ENCODE results near the gene MRRF. TPM values are rescaled to one million over a fixed set of nuclear protein-coding genes. Genes with fewer than 3 reads are reported as not detected.

MRRF gene
- total RNA-seq, 2 donors from 2014 or later, result 21.1 to 35.4 TPM

- no peaks in the 10 kb centered on the region for H3K4me1 ChIP-seq (replicated peaks)
- peaks cover 24% of the 10 kb centered on the region for H3K27me3 ChIP-seq (replicated peaks; ENCODE audit: insufficient read depth)
- no peaks in the 10 kb centered on the region for H3K9me3 ChIP-seq
- H3K27ac ChIP-seq, result no peak overlapping the region
- WGBS, result 18% methylated on average over 27 of the region's 27 CpGs
- TF ChIP-seq POLR2AphosphoS5 (IDR thresholded peaks at IDR 0.05), result no peak
- no peak for TF ChIP-seq CTCF (IDR thresholded peaks at IDR 0.05)
- TF ChIP-seq POLR2A (IDR thresholded peaks at IDR 0.05), result no peak
- no peak overlapping the region for H3K4me3 ChIP-seq
- no peaks in the 10 kb centered on the region for H3K36me3 ChIP-seq
- intact Hi-C loops (cut with DNase I), result no loop called here
- no peak for DNase-seq (ENCODE audit: low spot score)
Observed at GRCh38 chr9:122221183-122221811, 43.4 kb upstream of the MRRF start.

GRCh38 chr9:122222791-122223190 is 41.9 kb upstream of the MRRF start:
- no peaks in the 10 kb centered on the region for H3K4me1 ChIP-seq (replicated peaks)

GRCh38 chr9:122223435-122223834 is 41.2 kb upstream of the MRRF start:
- 76% methylated on average over 5 of the region's 5 CpGs for whole genome bisulfite sequencing
- peaks cover 39% of the 10 kb centered on the region for H3K27me3 ChIP-seq (replicated peaks; ENCODE audit: insufficient read depth)
- TF ChIP-seq POLR2A (IDR thresholded peaks at IDR 0.05), result no peak
- no peak for TF ChIP-seq CTCF (IDR thresholded peaks at IDR 0.05)

More at GRCh38 chr9:122222791-122223190, 41.9 kb upstream of the MRRF start:
- DNase-seq (ENCODE audit: low spot score), result no peak
- TF ChIP-seq POLR2AphosphoS5 (IDR thresholded peaks at IDR 0.05), result no peak
- peaks cover 39% of the 10 kb centered on the region for H3K27me3 ChIP-seq (replicated peaks; ENCODE audit: insufficient read depth)
- H3K36me3 ChIP-seq, result no peaks in the 10 kb centered on the region
- H3K9me3 ChIP-seq, result no peaks in the 10 kb centered on the region
- intact Hi-C loops (cut with DNase I), result no loop called here
- WGBS, result 38% methylated on average over 5 of the region's 5 CpGs
- no peak overlapping the region for H3K27ac ChIP-seq
- no peak overlapping the region for H3K4me3 ChIP-seq

GRCh38 chr9:122225312-122226141 is 39.2 kb upstream of the MRRF start:
- Histone ChIP-seq H3K27ac (no peak overlapping the region), H3K9me3 (no peaks in the 10 kb centered on the region), H3K27me3 (replicated peaks; ENCODE audit: insufficient read depth) (peaks cover 32% of the 10 kb centered on the region), H3K4me3 (no peak overlapping the region), H3K36me3 (no peaks in the 10 kb centered on the region), H3K4me1 (replicated peaks) (peaks cover 5% of the 10 kb centered on the region)
- intact Hi-C loops (cut with DNase I), result no loop called here
- no peak for DNase-seq (ENCODE audit: low spot score)
- TF ChIP-seq CTCF (IDR thresholded peaks at IDR 0.05) (no peak), POLR2AphosphoS5 (IDR thresholded peaks at IDR 0.05) (no peak), POLR2A (IDR thresholded peaks at IDR 0.05) (no peak)
- 47% methylated on average over 45 of the region's 51 CpGs for WGBS

More at GRCh38 chr9:122223435-122223834, 41.2 kb upstream of the MRRF start:
- Histone ChIP-seq H3K9me3 (no peaks in the 10 kb centered on the region), H3K36me3 (no peaks in the 10 kb centered on the region), H3K4me1 (replicated peaks) (peaks cover 5% of the 10 kb centered on the region), H3K4me3 (no peak overlapping the region), H3K27ac (no peak overlapping the region)
- DNase-seq (ENCODE audit: low spot score), result no peak
- intact Hi-C loops (cut with DNase I), result no loop called here

GRCh38 chr9:122226142-122226757 is 38.4 kb upstream of the MRRF start:
- Histone ChIP-seq H3K36me3 (no peaks in the 10 kb centered on the region), H3K27me3 (replicated peaks; ENCODE audit: insufficient read depth) (peaks cover 30% of the 10 kb centered on the region), H3K27ac (no peak overlapping the region), H3K4me1 (replicated peaks) (peaks cover 5% of the 10 kb centered on the region), H3K9me3 (no peaks in the 10 kb centered on the region), H3K4me3 (no peak overlapping the region)
- WGBS, result 13% methylated on average over 29 of the region's 51 CpGs
- intact Hi-C loops (cut with DNase I), result no loop called here
- no peak for DNase-seq (ENCODE audit: low spot score)
- TF ChIP-seq POLR2AphosphoS5 (IDR thresholded peaks at IDR 0.05) (no peak), CTCF (IDR thresholded peaks at IDR 0.05) (no peak), POLR2A (IDR thresholded peaks at IDR 0.05) (no peak)

Measured in prostate gland (tissue), 2 donors.